Erythroblast (primary cell): ENCODE measurements around the gene ART1.
"Not testable (repeated sequence)": the region's sequence is repeated elsewhere in the genome, so short reads cannot be mapped to it uniquely, and the experiment has no call there.

Source experiments
- GATA1 ChIP-seq: IDR thresholded peaks from 2 replicates; pipeline ENCODE4 v1.6.1; 2011; ENCODE audit warnings: low read depth, mild to moderate bottlenecking, control low read depth, low read length, moderate library complexity
- POLR2A ChIP-seq: IDR thresholded peaks from 2 replicates; pipeline ENCODE4 v1.6.1; 2011; ENCODE audit warnings: mild to moderate bottlenecking, low read length

DNA sequence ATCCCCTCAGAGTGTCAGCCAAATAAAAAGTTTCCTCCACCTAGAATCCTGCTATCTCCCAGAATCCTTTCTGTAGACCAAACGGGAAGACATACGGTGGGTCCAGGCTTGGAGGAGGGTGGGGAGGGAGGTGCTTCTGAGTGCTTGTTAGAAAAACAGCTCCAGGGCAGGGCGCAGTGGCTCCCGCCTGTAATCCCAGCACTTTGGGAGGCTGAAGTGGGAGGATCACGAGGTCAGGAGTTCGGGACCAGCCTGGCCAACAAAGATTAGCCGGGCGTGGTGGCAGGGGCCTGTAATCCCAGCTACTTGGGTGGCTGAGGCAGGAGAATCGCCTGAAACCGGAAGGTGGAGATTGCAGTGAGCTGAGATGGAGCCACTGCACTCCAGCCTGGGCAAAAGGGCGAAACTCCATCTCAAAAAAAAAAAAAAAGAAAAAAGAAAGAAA is 1.8 kb upstream of the ART1 start:
- not testable (repeated sequence) for TF ChIP-seq GATA1, POLR2A
